Mucosa of gallbladder (tissue), 1 donor: ENCODE results near the gene STK32C. TPM values are rescaled to one million over a fixed set of nuclear protein-coding genes. Genes with fewer than 3 reads are reported as not detected.
"Not testable (repeated sequence)": the region's sequence is repeated elsewhere in the genome, so short reads cannot be mapped to it uniquely, and the experiment has no call there.

Experiments used
- DNase-seq: peaks from one replicate; pipeline ENCODE4 v3.0.0-alpha.2; 2020; ENCODE audit warnings: low spot score
- total RNA-seq: library from RNA; stranded (reverse); gene quantifications from one replicate; pipeline ENCODE4 v1.2.1, GENCODE V29; 2021
- donor health status: DM: no; HTN: no; CAD: no.

Gene STK32C
- total RNA-seq, 1 donor from 2014 or later, result 23.8 TPM

GRCh38 chr10:132267916-132268315, 39.8 kb downstream of the STK32C start:
- not testable (repeated sequence) for DNase-seq

GRCh38 chr10:132266594-132267161, 41.1 kb downstream of the STK32C start:
- DNase-seq, result no peak

DNA sequence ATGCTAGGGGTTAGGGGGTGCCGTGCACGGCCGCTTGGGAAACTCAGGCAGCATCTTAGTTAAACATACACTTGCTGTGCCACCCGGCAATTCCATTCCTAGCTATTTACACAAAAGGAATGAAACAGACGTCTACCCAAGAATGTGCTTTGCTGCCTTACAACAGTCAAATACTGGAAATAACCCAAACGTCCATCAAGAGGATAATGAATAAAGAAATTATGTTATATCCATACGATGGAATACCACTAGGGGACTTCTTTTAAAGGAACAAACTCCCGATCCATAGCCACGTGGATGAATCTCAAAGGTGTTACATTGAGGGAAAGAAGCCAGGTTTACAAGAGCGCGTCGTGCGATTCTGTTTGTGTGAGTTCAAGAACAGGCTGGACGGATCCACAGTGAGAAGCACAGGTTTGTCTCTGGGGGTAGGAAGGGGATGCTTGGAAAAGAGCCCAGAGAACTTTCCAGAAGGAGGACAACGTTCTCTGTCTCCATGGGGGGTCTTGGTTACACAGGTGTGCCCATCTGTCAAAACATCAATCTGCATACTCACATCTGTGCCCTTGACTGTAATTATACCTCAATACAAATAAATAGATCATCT, 41.8 kb downstream of the STK32C start:
- no peak for DNase-seq

GRCh38 chr10:132264966-132265889, 42.5 kb downstream of the STK32C start:
- peak; percentile 27 for DNase-seq

- DNase-seq, result no peak
Observed at GRCh38 chr10:132264306-132264950, 43.3 kb downstream of the STK32C start.

DNA sequence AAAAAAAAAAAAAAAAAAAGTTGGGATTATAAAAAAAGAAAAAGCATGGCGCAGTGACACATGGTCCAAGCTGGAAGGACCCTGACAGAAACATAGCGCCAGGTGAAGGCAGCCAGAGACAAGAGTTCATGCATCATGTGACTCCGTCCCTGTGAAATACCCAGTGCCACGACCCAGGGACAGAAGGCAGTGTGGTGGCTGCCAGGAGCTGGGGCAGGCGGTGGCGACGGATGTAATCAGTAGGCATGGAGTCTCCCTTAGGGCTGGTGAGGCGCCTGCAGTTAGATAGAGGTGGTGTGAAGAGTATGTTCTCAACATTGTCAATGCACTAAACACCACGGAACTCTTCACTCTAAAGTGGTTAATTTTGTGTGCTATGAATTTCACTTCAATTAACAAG, 43.9 kb downstream of the STK32C start:
- no peak for DNase-seq

GRCh38 chr10:132259702-132260482, 47.9 kb downstream of the STK32C start:
- DNase-seq, result no peak

GRCh38 chr10:132258423-132258822, 49.3 kb downstream of the STK32C start:
- no peak for DNase-seq

DNA sequence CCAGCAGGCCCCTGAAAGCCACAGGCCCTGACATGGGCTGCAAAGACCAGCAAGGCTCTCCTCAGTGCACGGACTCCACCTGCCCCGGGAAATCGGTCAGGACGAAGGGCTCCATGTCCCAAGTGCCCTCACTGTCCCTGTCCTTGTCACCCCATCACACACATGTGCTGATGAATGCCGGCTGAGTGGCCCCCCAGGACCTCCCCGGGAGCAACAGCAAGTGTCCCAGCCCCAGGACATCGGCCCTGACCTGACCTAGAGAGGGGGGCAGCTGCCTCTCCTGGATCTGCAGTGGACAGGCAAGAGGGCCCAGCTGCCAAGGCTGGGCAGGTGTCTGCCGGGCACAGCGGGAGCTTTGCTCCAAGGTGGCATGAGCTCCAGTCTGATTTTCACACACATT, 49.8 kb downstream of the STK32C start:
- no peak for DNase-seq

- no peak for DNase-seq
Observed at GRCh38 chr10:132257271-132257670, 50.5 kb downstream of the STK32C start.

DNA sequence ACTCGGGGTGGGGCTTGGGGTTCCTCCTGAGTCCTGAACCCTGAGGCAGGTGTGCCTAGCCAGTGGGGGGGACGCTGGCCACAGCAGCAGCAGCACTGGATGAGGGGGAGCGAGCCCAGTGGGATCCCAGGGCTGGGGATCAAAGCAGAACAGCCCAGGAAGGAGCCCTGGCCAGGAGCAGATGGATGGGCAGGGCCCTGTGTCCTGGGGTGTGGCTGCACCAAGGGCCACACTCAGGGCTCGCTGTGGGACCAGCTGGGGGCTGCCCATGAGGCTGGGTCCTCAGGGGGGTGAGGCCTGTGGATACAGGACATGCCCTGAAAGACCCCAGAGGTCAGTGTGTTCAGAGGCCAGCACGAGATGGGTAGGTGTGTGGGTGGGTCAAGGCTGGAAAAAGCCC, 50.9 kb downstream of the STK32C start:
- DNase-seq, result no peak

DNA sequence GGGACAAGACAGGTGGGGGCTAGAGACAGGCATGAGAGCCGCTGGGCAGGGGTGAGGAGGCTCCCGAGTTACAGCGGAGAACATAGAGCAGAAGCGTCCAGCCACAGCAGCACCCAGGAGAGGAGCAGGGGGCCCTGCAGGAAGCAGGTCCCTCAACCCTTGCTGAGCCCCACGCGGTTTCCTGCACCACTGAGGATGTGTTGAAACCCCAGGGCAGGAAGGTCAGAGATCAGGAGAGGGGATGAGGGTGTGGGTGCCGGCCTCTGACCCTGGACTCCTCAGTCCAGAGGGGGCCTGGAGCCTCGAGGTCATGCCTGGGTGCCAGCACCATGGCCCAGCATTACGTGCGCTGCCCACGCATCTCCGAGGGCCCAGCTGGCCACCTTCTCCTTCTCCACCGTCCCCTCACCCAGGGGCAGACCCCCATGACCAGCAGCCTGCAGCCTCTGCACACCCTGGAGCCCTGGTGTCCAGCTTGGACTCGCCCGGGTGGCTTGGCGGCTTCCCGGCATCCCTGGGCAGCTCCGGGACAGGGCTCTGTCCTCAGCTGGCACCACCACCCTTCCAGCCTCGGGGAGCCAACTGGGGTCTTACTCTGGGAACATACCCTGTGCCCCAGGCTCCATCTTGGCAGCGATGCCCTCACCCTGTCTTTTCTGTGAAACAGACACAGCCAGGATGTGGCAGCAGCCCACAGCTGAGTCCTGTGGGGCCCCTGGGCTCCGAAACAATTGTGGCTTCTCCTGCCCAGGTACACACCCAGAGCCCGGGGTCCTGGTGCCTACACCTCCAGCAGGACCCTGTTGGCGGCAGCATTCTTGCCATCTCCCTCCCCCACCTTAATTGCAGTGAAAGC, 52.0 kb downstream of the STK32C start:
- no peak for DNase-seq

GRCh38 chr10:132254841-132255240, 52.9 kb downstream of the STK32C start:
- DNase-seq, result no peak

GRCh38 chr10:132253092-132253687, 54.6 kb downstream of the STK32C start:
- no peak for DNase-seq

- DNase-seq, result no peak
Observed at GRCh38 chr10:132252412-132252811, 55.3 kb downstream of the STK32C start.

- DNase-seq, result no peak
Observed at GRCh38 chr10:132251928-132252327, 55.8 kb downstream of the STK32C start.

- DNase-seq, result no peak
Observed at GRCh38 chr10:132250481-132251475, 57.0 kb downstream of the STK32C start.

DNA sequence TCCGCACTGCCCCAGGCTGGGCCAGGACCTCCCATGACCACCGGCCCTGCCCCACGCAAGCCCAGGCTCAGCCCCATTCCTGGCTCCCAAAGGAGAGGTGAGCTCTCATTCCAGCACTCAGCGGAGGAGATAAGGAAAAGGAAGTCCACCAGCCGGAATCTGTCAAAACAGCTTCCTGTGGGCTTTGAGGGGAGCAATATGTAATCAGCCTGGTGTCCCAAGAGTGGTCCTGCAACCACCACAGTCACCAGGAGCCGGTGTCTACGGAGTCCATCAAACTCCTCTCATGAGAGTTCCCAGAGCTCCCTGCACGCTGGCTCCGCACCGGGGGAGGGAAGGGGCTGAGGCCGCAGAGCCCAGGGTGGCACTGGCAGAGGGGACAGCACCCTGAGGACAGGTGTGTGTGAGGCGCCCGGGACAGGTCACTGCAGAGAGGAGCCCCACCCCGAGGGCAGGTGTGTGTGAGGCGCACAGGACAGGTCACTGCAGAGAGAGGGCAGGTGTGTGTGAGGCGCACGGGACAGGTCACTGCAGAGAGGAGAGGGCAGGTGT, 57.9 kb downstream of the STK32C start:
- no peak for DNase-seq
